Activated T-cell treated with anti-CD3 and anti-CD28 coated beads, Interleukin-2, amount 50 U/mL, for 4 hours (primary cell): ENCODE results near the gene DICER1. TPM values are rescaled to one million over a fixed set of nuclear protein-coding genes. Genes with fewer than 3 reads are reported as not detected.
"Not testable (repeated sequence)": the region's sequence is repeated elsewhere in the genome, so short reads cannot be mapped to it uniquely, and the experiment has no call there.

Source experiments
- ATAC-seq, 2 donors: fragments of 200-7000 bp; cut with Tn5 transposase; one replicate each; pipeline ENCODE4 v1.10.0; 2021
- DNase-seq: peaks from one replicate; pipeline ENCODE4 v3.0.0-alpha.2; 2020
- H3K27me3 Mint-ChIP-seq: one replicate; pipeline ENCODE4 v1.8.0; 2021; ENCODE audit warnings: low read depth, mixed read lengths
- H3K36me3 Mint-ChIP-seq: one replicate; pipeline ENCODE4 v1.8.0; 2022; ENCODE audit warnings: mixed read lengths; ENCODE audit not compliant: insufficient read depth
- H3K4me1 Mint-ChIP-seq: one replicate; pipeline ENCODE4 v1.8.0; 2021; ENCODE audit warnings: low read depth, mixed read lengths
- H3K4me3 Mint-ChIP-seq: one replicate; pipeline ENCODE4 v1.8.0; 2021; ENCODE audit warnings: mild to moderate bottlenecking, moderate library complexity, mixed read lengths
- H3K9me3 Mint-ChIP-seq: one replicate; pipeline ENCODE4 v1.8.0; 2021; ENCODE audit warnings: mixed read lengths
- total RNA-seq, 3 donors: library from RNA; stranded (reverse); gene quantifications; one replicate each; pipeline ENCODE4 v1.2.1, GENCODE V29; 2021

Gene DICER1
- total RNA-seq, 3 donors from 2014 or later, result 43.7 to 49.7 (median 46.2) TPM

DNA sequence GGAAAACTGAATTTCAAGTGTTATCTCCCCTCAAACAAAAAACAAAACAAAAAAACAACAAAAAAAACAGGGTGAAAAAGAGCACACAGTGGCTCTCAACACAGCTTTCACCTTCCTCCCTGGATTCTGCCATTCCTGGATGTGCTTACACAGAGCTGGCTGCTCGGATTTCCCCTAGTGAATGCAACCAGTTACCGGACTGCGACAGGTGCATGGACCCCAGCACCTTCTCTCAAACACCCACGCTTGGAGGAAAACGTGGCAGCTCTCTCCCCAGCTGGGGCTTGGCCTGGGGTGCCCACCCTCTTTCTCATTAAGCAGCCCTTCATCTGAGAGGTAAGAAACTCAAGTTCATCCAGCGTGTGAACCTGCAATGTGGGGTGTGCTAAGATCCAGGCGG is 33.5 kb upstream of the DICER1 start:
- H3K9me3 Mint-ChIP-seq, result peaks cover 5% of the 10 kb centered on the region
- no peaks in the 10 kb centered on the region for H3K36me3 Mint-ChIP-seq
- no peak for DNase-seq
- no peaks in the 10 kb centered on the region for H3K4me1 Mint-ChIP-seq
- H3K4me3 Mint-ChIP-seq, result no peak overlapping the region
- no peak for ATAC-seq
- peaks cover 20% of the 10 kb centered on the region for H3K27me3 Mint-ChIP-seq

DNA sequence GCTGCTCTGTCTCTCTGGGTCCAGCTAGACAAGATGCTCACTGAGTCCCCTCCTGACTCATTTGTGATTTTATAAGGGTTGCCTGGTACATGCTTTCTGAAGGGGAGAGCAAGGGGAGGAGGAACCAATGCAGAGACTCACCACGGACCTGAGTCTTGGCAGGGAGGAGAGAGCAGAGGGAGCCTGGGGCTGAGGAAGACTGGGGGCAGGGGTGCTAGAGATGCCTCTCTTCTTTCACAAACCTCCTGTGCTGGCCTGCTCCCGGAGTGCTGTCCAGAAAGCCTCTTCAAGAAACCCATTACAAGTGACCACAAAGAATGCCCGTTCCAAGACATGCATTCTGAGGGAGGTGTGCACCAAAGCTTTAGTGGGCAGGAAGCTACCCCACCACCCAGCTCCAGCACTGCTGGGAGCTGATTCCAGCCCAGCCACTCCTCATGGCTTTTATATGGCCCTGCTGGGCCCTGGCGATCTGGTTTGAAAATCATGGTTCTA is 33.1 kb upstream of the DICER1 start:
- Mint-ChIP-seq H3K9me3 (peaks cover 5% of the 10 kb centered on the region), H3K4me3 (no peak overlapping the region), H3K36me3 (no peaks in the 10 kb centered on the region), H3K4me1 (no peaks in the 10 kb centered on the region), H3K27me3 (peaks cover 24% of the 10 kb centered on the region)
- DNase-seq (no peak), ATAC-seq (no peak)

DNA sequence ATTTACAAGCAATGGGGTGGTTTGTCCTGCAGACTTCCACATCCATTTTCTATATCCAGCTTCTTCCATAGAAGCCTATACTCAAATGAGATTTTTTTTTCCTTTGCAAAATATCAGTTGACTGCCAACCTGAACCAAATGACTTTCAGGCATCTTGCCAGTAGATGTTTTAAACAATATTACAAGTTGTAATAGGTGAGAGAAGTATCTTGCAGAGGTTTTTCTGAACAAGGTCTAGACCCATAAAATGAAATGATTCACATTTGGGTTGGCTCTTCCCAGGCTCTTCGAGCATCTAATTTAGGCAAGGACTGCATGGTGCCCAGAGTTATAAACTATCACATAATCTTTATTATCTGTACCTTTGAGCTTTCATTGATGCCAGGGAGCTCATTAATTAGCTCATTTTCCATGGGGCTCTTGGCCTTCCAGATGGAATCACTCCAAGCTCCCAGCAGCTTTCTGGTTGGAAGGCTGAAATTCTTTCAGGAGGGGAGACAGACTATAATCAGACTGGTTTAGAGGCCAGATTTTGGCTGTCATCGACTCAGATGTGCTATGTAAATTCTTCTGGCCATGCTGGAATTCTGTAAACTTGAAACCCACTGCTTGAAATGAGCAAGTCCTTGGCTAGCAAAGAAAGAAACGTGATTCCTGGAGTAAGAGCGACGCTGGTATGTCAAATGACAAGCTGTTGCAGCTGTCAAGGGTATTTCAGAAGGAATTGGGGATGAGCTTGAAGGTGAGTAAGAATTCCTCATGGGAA is 32.2 kb upstream of the DICER1 start:
- Mint-ChIP-seq H3K4me1 (no peaks in the 10 kb centered on the region), H3K4me3 (no peak overlapping the region), H3K36me3 (no peaks in the 10 kb centered on the region), H3K9me3 (peaks cover 5% of the 10 kb centered on the region), H3K27me3 (peaks cover 25% of the 10 kb centered on the region)
- ATAC-seq (no peak), DNase-seq (no peak)

DNA sequence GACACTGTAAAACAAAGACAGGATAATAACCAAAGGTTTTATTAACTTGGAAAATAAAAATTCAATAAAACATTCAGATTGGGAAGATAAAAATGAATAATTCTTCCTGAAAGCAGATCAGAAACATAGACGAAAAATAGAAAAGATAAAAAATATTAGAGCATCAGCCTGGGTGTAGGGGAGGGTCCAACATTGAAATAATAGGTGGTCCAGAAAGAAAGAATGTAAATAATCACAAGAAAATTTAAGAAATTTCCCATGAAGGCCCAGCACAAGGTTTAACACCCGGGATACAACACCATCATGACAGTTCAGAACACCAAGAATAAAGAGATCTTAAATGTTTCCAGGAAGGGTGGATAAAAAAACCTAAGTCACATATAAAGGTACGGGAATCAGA is 31.1 kb upstream of the DICER1 start:
- Mint-ChIP-seq H3K9me3 (peaks cover 5% of the 10 kb centered on the region), H3K4me1 (no peaks in the 10 kb centered on the region), H3K4me3 (no peak overlapping the region), H3K36me3 (no peaks in the 10 kb centered on the region), H3K27me3 (peaks cover 25% of the 10 kb centered on the region)
- DNase-seq, result no peak
- ATAC-seq, result no peak

DNA sequence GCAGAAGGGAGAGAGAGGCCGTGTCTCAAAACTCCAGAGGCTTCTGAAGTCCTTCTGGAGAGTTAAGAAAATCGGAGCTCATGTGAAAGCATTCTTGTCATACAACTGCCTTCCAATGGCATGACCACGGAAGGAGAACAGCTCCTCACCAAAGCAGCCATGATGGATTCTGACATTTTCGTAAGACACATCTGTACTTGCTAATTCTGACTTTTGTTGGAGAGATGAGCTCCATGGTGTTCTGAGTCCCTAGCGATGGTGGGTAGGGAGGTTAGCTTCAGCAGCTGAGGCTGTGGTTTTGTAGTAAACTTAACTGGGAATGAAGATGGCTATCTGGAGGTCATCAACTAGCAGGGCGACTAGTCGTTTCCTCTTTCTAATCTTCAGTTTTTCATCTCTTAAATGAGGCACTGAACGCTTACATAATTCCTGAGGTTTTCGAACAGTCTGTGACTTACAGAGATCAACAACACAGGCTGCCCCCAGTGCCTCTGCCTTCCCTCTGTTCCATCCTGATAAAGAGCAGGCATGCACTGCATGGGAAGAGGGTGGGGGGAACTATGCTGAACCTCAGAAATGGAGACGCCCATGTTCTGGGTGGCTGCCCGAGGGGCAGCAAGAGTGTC is 28.6 kb upstream of the DICER1 start:
- DNase-seq, result no peak
- H3K27me3 Mint-ChIP-seq, result peaks cover 25% of the 10 kb centered on the region
- no peak overlapping the region for H3K4me3 Mint-ChIP-seq
- no peaks in the 10 kb centered on the region for H3K36me3 Mint-ChIP-seq
- H3K4me1 Mint-ChIP-seq, result no peaks in the 10 kb centered on the region
- H3K9me3 Mint-ChIP-seq, result peaks cover 5% of the 10 kb centered on the region
- ATAC-seq, result no peak

DNA sequence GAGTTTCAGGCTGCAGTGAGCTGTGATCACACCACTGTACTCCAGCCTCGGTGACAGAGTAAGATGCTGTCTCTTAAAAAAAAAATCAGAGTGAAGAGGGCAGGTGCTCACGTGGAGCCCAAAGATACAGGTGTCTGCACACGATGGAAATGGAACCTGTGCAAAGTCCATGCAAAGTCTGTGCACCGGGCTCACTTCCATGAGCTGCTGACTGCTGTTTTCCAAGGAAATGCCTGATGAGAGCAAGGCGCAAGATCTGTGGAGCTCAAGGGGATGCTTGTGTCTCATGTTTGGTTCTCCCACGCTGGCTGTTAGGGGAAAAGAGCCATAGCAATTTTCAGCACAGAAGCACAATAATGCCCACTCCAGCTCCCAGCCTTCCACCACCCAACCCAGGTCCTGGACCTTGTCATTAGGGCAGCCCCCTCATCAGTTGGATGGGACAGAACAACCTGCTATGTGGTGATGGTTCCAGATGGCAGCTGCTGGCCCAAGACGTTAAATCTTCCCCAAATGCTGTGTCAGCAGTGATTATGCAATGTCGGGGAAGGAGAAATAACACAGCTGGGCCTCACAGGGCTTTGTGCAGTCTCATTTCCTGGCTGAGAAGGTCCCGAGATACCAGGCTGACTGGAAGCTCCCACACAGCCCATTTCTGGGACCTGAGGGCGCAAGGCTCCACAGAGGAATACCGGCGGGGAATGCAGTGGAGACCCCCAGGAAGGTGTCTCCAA is 27.9 kb upstream of the DICER1 start:
- Mint-ChIP-seq H3K4me3 (no peak overlapping the region), H3K4me1 (no peaks in the 10 kb centered on the region), H3K36me3 (no peaks in the 10 kb centered on the region), H3K27me3 (peaks cover 25% of the 10 kb centered on the region), H3K9me3 (peaks cover 5% of the 10 kb centered on the region)
- DNase-seq (no peak), ATAC-seq (no peak)

DNA sequence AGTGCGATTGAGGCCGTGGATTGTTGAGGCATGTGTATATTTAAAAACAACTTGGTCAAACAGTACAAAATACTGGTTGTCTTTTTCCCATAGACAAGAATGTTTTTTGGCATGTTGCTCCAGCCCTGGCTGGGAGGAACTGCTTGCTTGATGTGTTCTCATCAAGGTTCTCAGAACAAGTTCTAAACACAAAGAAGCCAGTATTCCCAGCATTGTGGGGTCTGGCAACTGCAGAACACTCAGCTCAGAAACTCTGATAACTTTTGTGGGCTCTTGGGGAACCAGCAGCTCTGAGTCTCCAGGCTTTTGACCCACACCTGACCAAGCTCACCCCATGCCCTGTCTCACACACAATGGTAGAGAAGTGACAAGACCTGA is 27.1 kb upstream of the DICER1 start:
- no peak for DNase-seq
- H3K9me3 Mint-ChIP-seq, result peaks cover 5% of the 10 kb centered on the region
- H3K4me1 Mint-ChIP-seq, result no peaks in the 10 kb centered on the region
- no peak overlapping the region for H3K4me3 Mint-ChIP-seq
- no peak for ATAC-seq
- peaks cover under 1% of the 10 kb centered on the region for H3K36me3 Mint-ChIP-seq
- H3K27me3 Mint-ChIP-seq, result peaks cover 25% of the 10 kb centered on the region

DNA sequence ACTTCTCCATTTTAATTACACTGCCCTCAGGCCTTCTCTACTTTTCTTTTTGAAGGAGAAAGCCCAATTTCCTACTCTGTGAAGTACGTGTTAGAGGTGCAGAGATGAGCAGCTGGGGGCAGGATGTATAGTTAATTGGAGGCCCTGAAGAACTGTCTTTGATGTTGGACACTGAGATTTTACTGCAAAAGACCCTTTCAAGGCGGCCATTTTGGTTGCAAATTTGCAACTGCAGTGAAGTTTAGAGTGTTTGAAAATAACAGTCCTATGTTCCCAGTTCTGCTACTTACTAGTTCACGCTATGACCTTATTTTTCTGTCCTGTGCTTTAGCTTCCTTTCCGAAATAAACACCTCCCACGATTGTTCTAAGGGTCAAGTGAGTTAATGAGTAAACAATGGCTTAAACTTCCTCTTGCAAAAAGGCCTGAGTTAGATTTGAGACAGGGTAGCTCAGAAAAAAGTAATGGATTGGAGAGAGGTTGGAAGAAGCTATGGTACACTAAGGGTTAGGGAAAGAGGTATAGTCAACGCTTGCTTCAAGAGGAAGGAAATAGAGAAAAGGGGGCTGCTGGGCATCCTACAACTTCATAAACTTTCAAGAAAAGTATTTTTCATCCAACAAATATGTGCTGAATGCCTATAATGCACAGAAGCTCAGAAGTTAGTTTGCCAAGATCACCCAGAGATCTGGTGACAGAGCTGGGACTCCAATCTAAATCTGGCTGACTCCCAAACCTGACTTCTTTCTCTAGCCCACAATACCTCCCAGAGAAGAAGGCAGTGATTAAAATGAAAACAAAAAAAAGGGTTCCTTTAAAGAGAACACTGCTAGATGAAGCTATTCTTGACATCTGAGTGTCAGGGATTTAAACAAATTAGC is 26.4 kb upstream of the DICER1 start:
- H3K9me3 Mint-ChIP-seq, result peaks cover 5% of the 10 kb centered on the region
- peaks cover 2% of the 10 kb centered on the region for H3K36me3 Mint-ChIP-seq
- peaks cover 25% of the 10 kb centered on the region for H3K27me3 Mint-ChIP-seq
- H3K4me1 Mint-ChIP-seq, result no peaks in the 10 kb centered on the region
- no peak overlapping the region for H3K4me3 Mint-ChIP-seq
- ATAC-seq, result no peak
- DNase-seq, result no peak

DNA sequence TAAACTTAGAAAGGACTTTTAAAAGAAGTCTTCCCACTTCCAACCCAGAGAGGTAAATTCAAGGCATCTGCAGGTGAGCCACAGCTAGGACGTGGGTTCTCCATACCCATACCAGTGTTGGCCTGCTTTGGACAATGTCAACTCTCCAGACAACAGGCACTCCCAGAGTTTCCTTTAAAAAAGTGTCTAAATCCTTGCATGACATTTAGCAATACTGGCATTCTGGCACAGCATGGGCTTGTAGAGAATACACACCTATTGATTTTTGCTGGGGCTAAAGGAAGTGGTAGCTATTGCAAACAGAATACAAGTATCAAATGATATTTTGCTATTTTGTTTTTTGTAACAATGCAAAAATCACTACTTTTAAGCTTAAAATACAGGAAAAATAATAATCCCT is 25.8 kb upstream of the DICER1 start:
- Mint-ChIP-seq H3K9me3 (peaks cover 2% of the 10 kb centered on the region), H3K4me1 (no peaks in the 10 kb centered on the region), H3K36me3 (peaks cover 2% of the 10 kb centered on the region), H3K4me3 (no peak overlapping the region), H3K27me3 (peaks cover 22% of the 10 kb centered on the region)
- ATAC-seq, result no peak
- no peak for DNase-seq

DNA sequence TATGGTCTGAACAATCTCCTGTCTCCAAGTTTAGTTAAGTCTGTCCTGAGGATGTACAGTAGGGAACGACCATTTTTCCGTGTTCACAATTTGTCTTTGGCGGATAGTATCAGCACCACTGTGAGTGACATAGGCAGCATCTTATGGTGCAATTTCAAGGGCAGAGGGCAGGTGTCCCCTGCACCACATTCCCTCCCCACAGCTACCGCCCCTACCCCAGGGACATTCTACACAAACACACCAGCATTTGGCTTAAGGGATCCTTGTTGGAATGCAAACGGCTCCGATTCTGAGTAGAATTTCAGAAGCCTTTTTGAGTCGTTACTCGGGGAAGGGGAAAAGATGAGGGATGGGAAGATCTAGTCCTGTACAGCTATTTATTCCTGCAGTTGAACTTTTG is 25.1 kb upstream of the DICER1 start:
- DNase-seq (no peak), ATAC-seq (no peak)
- Mint-ChIP-seq H3K4me3 (no peak overlapping the region), H3K4me1 (no peaks in the 10 kb centered on the region), H3K9me3 (no peaks in the 10 kb centered on the region), H3K36me3 (peaks cover 2% of the 10 kb centered on the region), H3K27me3 (peaks cover 21% of the 10 kb centered on the region)

DNA sequence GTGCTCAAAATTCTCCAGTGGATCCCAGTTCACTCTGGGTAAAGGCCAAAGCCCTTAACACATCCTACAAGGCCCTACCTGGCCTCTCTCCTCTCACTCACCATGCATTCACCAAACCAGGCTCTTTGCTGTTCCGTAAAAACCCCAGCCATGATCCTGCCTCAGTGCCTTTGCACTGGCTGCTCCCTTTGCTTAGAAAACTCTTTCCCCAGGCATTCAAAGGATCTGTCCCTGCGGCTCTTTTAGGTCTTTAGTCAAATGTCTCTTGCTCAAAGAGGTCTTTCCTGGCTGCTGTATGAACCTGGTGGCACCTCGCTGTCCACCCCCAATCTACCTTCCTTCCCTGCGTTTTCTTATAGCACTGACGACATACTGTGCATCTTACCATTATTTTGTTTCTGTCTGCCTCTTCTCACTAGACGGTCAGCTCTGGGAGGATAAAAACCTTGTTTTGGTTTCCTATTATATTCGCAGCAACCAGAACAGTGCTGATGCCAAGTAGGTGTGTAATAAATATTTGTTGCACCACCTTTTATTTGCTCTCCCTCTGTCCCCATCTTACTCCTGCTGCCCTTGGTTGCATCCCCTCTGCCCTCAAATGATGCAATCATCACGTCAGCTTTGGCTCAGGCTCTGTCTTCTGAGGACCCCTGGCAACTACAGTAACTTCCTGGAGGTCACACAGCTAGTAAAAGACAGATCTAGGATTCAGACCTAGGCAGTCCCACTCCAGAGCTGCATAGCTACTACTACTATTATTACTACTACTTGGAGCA is 23.8 kb upstream of the DICER1 start:
- Mint-ChIP-seq H3K4me3 (no peak overlapping the region), H3K9me3 (no peaks in the 10 kb centered on the region), H3K4me1 (no peaks in the 10 kb centered on the region), H3K27me3 (peaks cover 9% of the 10 kb centered on the region), H3K36me3 (peaks cover 2% of the 10 kb centered on the region)
- DNase-seq, result no peak
- ATAC-seq, result no peak

DNA sequence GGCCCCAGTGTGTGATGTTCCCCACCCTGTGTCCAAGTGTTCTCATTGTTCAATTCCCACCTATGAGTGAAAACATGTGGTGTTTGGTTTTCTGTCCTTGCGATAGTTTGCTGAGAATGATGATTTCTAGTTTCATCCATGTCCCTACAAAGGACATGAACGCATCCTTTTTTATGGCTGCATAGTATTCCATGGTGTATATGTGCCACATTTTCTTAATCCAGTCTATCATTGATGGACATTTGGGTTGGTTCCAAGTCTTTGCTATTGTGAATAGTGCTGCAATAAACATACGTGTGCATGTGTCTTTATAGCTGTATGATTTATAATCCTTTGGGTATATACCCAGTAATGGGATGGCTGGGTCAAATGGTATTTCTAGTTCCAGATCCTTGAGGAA is 18.3 kb upstream of the DICER1 start:
- not testable (repeated sequence) for H3K27me3 Mint-ChIP-seq, H3K9me3 Mint-ChIP-seq, H3K4me1 Mint-ChIP-seq, DNase-seq, H3K36me3 Mint-ChIP-seq, H3K4me3 Mint-ChIP-seq, ATAC-seq

DNA sequence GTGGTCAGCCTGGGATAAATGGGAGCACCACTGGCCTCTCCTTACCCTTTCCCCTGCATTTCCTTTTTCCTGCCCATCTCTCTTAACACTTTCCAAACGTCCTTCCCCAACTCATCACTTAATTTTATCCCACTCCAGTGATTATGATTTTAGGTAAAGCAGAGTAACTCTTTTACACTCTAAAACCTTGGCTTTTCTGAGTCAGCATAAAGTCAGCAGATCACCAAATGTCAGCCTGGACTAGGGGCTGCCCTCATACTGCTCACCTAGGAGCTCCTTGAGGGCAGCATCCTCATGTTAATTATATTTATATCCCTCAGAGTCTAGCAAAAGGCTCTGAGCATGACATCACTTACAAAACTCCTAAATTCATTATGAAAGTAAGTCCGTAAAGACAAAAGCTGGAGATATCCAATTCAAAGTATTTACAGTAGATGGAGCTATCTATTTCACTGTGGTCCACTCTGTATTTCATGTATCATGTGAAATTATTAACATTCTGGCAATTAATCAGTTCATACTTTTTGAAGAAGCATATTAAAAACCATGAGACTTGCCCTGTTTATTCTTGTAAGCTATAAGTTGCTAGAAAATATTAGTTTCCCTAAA is 17.0 kb upstream of the DICER1 start:
- DNase-seq (no peak), ATAC-seq (no peak)
- peaks cover under 1% of the 10 kb centered on the region for H3K36me3 Mint-ChIP-seq
- H3K4me1 Mint-ChIP-seq, result no peaks in the 10 kb centered on the region
- H3K9me3 Mint-ChIP-seq, result no peaks in the 10 kb centered on the region
- H3K27me3 Mint-ChIP-seq, result peaks cover 3% of the 10 kb centered on the region
- H3K4me3 Mint-ChIP-seq, result no peak overlapping the region
